NCI-H1436 treated with DMSO at 0.1 percent for 48 hours (cell line): ENCODE measurements around the gene SPG21.
"Not testable (repeated sequence)": the region's sequence is repeated elsewhere in the genome, so short reads cannot be mapped to it uniquely, and the experiment has no call there.

Experiments used
- DNase-seq: peaks from one replicate; lab custom pipeline; 2025; lab: John Stamatoyannopoulos, UW

Gene SPG21

DNA sequence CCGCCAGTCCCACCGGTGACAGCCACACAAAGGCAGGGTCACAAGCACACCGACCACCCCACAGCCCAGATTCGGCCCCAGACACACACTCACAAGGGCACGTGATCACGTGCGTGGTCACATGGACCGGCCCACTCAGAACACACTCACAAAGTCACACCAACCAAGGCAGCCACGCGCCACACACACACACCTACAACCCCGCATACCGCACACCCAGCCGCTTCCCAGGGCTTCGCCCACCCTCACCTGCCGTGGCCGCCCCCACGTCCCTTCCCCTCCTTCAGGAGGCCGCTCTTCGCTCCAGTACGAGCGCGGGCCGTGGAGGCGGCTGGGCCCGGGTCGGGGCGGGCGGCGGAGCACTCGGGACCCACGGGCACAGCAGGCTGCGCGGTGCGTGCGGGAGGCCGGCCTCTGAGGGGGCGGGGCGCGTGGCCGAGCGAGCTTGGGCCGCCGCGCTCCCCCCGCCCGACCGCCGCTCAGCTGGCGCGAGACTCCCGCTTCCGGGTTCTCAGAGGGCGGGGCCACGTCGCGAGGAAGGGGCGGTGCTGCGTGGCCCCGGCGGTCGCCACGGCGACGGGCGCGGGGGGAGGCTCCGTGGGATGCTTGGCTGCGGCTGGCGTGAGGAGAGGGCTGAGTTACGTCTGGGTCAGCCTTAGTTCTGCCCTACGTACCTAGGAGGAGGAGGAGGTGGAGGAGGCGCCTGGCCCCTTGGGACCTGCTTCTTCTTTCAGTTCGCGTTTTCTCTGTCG, at the start of gene SPG21:
SPG21 (minus strand) TSS at position 499 of the 752 bp plus-strand sequence. CDS start 6,345 bp downstream, outside the sequence.
- peak; percentile 57 for DNase-seq

DNA sequence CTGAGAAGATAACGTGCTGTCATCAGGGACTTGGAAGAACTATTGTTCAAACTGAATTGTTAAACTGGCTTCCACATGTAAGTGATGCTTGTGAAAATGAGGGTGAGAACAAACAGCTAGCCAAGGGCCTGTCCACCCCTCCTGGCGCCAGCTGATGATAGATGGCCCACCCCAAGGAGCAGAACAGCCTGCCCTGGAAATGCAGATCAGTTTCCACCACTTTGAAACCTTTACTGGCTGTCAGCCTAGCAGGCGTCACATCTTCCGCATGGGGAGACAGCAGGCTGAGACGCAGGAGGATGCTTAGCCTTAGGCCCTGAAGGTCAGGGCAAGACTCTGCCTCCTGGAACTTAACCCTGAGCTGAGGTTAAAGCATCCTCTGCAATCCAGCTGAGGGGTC, 49.1 kb upstream of the SPG21 start:
- no peak for DNase-seq

DNA sequence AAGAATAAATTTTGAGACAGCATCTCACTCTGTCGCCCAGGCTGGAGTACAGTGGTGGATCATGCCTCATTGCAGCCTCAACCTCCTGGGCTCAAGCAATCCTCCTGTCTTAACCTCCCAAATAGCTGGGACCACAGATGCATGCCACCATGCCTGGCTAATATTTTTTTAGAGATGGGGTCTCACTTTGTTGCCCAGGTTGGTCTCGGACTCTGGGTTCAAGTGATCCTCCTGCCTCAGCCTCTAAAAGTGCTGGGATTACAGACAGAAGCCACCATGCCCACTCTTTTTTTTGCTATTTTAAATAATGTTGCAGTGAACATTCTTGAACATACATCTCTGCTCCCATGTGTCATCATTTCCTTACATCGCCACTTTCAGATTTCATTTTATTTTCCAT, 48.7 kb upstream of the SPG21 start:
- DNase-seq = no peak

DNA sequence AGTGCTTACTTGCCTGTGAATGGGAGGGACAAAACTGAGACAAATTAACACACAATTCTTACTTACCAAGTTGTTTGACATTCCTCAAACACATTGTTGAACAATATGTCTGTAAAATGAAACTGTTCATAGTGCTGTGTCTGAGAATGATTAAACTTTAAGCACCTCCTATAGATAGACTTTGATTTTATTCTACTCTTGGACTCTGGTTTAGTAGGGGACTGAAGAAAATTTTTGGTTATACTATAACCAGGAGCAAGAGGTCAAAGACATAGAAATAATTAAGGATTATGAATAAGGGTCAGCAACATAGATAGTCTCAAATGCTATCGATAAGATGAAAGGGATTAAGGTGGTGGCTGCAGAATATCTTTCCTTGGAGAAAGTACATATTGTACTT, 47.6 kb upstream of the SPG21 start:
- DNase-seq = no peak

DNA sequence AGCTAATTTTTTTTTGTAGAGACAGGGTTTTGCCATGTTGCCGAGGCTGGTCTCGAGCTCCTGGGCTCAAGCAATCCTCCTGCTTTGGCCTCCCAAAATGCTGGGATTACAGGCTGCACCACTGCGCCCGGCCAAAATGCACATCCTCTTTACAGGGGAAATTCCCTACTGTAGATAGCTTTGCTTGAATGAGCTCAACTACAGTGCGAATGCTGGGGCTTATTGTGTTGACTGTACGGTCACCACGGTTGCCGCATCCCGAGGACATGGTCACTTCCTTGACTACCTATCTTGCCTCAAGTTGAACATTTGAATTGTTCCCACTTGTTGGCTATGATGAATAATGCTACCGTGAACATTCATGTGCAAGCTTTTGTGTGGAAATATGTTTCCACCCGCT, 45.0 kb upstream of the SPG21 start:
- no peak for DNase-seq

DNA sequence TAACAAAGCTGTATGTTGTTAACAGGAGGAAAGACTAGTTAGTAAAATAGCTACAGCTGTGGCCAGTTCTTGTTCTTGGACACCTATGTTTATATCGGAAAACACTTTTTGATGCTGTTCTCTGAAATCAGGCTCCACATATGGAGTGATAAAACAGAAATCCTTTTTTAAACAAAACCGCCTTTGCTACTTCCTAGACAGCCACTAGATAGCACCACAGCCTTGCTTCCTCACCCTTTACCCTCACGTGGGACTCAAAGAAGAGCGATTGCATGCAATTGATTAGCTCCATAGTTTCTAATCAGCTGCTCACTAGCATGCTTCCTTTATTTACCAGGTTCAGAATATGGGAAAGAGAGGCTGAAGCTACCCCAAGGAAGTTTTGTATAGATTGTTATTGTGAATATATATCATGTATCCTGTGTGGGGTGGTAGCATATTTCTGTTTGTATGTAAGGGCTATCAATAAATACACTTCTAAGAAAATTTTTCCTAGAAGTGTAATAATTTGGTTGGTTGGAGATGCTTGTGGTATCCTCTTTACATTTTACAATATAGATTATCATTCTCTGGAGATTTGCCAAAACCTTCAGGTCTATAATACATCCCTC, 44.0 kb upstream of the SPG21 start:
- DNase-seq = no peak

DNA sequence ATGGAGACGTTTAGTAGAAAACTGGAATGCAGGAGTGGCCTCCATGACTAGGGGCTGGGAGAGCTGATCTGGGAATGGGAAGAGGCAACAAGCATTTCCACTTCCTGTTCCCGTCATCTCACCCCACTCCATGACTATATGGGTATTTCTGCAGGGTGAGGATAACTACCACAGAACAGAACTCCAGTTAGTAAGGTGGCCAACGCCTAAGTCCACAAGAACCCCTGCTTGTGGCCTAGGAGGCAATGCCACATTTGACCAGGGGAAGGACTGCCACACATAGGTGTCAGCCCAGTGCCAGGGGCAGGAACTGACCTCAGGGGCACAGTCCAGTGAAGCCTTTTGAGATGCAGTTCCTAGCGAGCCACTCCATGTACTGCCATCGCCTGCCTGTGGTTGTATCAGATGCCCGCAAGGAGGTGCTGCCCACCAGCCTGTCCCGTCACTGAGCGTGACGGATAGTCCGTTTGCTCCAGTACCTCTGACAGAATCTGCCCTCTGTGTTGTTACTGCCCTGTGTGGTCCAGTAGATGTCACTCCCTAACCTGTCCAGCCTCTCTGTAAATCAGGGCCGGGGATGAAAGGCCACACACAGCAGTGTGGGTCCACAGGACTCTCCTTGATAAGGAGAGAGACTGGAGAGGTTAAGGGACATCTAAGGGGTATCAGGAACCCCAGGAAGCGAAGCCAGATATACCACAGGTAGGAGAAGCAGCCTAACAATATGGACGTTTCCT, 43.3 kb upstream of the SPG21 start:
- DNase-seq = no peak

DNA sequence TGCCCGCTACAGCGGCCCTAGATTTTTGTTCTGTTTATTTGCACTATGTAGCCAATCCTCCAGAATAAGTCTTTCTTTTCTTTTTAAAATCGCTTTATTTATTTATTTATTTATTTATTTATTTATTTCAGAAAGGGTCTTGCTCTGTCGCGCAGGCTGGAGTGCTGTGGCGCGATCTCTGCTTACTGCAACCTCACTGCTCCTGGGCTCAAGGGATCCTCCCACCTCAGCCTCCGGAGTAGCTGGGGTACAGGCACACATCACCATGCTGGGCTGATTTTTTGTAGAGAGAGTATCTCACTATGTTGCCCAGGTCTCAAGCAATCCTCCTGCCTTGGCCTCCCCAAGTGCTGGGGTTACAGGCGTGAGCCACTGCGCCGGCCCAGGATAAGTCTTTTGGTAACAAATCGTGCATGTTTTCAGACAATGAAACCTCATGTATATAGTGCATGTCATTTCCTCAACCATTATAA, 40.1 kb upstream of the SPG21 start:
- DNase-seq = peak; percentile 11

- no peak for DNase-seq
Observed at GRCh38 chr15:65028921-65029735, 39.4 kb upstream of the SPG21 start, which contains the start of gene MTFMT. TSS of gene MTFMT (minus strand) at chr15:65029639. CDS start at chr15:65029613, 26 bp downstream.

DNA sequence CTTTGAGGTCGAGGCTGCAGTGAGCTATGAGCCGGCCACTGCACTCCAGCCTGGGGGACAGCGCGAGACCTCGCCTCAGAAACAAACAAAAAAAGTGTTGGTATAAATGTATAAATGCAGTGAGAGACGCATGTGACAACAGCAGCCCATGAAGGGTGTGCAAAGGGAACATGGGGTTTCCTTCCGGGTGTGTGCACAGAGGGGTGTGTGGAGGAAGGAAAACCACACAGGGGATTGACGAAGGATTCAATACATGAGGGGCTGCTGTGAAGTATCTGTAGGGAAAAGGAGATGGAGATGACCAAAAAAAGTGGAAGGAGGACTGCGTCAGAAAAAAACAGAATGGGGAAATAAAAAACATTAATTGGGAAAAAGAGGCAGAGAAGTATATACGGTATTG, 38.6 kb upstream of the SPG21 start:
- DNase-seq = no peak

- no peak for DNase-seq
Observed at GRCh38 chr15:65027593-65027992, 37.9 kb upstream of the SPG21 start.

DNA sequence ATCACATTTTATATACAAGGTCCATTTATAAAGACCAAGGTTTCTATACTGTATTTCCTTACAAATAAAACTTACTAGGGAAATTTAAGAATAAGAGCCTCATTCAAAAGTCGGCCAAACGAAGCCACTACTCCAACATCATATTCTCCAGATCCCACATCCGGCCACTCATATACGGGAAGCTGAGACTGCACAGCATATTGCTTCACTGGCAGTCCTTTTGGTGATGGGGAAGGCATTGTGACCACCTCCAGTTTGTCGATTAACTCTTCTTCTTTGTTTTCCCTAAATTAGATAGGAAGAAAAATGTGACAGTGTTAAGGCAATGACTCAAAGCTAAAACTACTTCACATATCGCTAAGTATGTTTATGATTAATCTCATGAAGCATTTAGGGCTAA, 37.0 kb upstream of the SPG21 start:
- no peak for DNase-seq

DNA sequence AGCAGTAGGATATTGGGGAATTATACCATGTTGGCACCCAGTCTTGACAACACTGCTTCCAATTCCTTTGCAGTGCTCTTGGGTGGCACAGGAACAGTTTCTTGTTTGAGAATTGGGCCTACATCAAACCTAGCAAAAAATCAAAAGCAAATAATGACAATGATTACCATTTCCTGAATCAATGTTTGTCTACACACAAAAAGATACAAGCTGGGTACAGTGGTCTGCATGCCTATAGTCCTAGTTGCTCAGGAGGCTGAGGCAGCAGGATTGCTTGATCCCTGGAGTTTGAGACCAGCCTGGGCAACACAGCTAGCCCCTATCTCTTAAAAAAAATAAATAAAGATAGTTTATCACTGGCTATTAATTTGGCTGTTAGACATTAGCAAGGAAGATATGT, 31.8 kb upstream of the SPG21 start:
- no peak for DNase-seq

DNA sequence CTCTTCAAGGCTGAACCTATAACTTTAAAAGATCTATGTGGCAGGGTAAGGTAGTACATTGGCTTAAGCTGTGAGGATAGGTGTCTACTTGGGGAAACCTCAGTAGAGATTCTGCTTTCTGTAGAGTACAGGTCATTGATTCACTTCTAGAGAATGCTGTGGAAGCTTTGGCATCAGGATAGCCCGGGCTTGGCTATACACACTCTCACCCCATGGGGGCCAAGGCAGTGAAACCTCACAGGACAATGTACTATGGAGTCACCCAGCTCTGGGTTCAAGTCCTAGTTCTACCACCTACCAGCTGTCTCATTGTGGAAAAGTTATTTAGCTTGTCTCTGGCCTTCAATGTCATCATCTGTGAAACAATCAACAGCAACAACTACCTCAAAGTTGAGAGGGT, 30.7 kb upstream of the SPG21 start:
- DNase-seq = no peak

DNA sequence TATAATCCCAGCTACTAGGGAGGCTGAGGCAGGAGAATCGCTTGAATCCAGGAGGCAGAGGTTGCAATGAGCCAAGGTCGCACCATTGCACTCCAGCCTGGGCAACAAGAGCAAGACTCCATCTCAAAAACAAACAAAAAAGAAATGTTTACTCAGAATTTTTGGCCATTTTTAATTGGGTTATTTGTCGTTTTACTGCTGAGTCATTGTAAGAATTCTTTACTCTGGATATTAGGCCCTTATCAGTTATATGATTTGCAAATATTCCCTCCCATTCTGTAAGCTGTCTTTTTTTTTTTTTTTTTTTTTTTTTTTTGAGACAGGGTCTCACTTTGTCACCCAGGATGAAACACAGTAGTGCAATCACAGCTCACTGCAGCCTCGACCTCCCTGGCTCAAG, 21.5 kb upstream of the SPG21 start:
- DNase-seq = not testable (repeated sequence)

GRCh38 chr15:65008983-65009382, 19.3 kb upstream of the SPG21 start:
- DNase-seq = no peak

- no peak for DNase-seq
Observed at GRCh38 chr15:65006876-65007275, 17.2 kb upstream of the SPG21 start.

DNA sequence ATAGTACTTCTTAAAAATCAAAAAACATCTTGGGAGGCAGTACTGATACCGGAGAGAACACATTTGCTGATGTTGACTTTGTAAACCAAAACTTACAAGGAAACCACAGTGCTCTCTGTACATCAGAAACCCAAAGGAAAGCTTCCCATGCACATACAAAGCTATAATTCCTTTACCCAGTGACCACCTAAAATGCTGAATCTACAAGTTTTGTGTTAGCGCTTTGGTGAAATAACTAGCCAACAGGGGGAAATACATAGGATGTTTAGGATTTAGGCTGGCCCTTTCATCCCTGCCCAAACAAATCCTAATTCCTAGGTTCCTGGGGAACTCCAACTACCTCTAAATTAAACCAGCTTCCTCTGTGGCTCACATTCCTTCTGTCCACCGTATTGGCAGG, 15.3 kb upstream of the SPG21 start:
- no peak for DNase-seq

DNA sequence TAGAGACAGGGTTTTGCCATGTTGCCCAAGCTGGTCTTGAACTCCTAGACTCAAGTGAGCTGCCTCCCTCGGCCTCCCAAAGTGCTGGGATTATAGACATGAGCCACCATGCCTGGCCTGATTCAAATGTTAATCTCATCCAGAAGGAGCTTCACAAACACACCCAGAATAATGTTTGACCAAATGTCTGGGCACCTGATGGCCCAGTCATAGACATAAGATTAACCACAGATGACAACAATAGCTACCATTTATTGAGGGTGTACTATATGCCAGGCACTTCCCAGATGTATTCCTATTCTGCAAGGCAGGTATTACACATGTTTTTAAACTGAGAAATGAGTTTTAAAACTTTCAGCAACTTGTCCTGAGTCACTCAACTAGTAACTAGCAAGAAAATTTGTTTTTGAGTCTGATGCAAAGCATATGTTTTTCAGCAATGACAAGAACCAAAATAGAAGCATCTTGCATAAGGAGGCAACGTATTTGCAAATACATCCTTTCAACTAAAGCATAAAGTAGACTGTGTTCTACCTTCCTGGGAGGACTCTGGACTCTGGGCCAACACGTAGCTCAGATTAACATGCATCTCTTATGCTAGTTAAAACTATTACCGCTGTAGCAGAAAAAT, 8.1 kb upstream of the SPG21 start:
- DNase-seq = no peak

DNA sequence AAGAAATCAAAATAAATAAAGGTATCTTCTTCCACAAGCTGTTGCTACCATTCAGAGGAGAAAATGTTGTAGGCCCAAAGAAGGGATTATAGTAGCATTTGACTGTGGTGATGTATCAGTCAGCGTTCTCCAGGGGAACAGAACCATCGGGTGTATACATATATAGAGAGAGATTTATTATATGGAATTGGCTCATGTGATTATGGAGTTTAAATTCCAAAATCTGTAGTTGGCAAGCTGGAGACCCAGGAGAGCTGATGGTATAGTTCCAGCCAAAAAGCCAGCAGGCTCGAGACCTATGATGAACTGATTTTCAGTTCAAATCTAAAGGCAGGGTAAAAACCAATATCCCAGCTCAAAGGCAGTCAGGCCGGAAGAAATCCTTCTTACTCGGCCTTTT, 7.4 kb upstream of the SPG21 start:
- no peak for DNase-seq

DNA sequence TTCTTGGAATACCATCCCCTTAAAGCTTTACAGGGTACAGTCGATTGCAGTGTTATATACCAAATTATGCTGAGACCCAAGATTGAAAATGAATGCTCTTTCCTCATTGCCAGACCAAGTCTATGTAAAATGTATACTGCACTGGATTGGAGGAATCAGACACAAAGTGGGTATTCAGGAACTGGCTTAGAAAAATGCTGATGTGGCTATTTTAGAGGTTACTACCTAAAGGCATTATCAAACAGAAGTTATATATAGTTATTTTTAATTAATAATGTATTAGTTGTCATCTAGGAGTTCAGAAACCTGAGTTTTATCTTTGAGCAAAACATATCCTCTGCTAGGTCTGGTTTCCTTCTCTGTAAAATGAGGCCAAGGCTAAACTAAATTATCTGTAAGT, 3.6 kb upstream of the SPG21 start:
- DNase-seq = no peak
